PC-3 (cell line): ENCODE measurements around the gene MYO5B. TPM values are rescaled to one million over a fixed set of nuclear protein-coding genes. Genes with fewer than 3 reads are reported as not detected.

ENCODE experiments used
- ATAC-seq: fragments of 200-7000 bp; cut with Tn5 transposase; 2 replicates; pipeline ENCODE4 v1.9.1; 2020; ENCODE audit warnings: mild to moderate bottlenecking, moderate library complexity
- BruUV-seq: library from RNA; stranded (reverse); fragments of 400-500 nt; replicated peaks from 2 replicates; lab custom pipeline; 2021; lab: Mats Ljungman, UMichigan
- CTCF ChIA-PET: fragments of 300-600 bp; sonication (Branson Sonifier 250); formaldehyde crosslinking; loops from one replicate; lab custom pipeline; 2022; ENCODE audit warnings: antibody characterized with exemption; lab: Charles Lee
- POLR2A ChIA-PET: fragments of 300-600 bp; sonication (Branson Sonifier 250); formaldehyde crosslinking; loops from one replicate; lab custom pipeline; 2022; ENCODE audit warnings: antibody characterized with exemption; ENCODE audit not compliant: unreplicated experiment; lab: Charles Lee
- DNase-seq: peaks from one replicate; pipeline ENCODE4 v3.0.0-alpha.2; 2015
- H2AFZ ChIP-seq: fragments of 300-600 bp; sonication (generic); 2 replicates; pipeline ENCODE4 v1.6.0; 2016; ENCODE audit warnings: antibody characterized with exemption, low read length
- H3F3A ChIP-seq: fragments of 300-600 bp; sonication (generic); one replicate; pipeline ENCODE4 v1.6.0; 2017; ENCODE audit warnings: antibody characterized with exemption, low read length, control low read depth, mild to moderate bottlenecking; ENCODE audit not compliant: unreplicated experiment
- H3K27ac ChIP-seq: fragments of 300-600 bp; sonication (generic); 2 replicates; pipeline ENCODE4 v1.5.1; 2016; ENCODE audit warnings: mild to moderate bottlenecking, low read length
- H3K27me3 ChIP-seq: fragments of 300-600 bp; sonication (generic); 2 replicates; pipeline ENCODE4 v1.6.1; 2016; ENCODE audit warnings: low read length, mixed read lengths
- H3K36me3 ChIP-seq: fragments of 300-600 bp; sonication (generic); 2 replicates; pipeline ENCODE4 v1.6.1; 2016; ENCODE audit warnings: low read depth, mixed run types, low read length, mixed read lengths
- H3K4me1 ChIP-seq: fragments of 300-600 bp; sonication (generic); 2 replicates; pipeline ENCODE4 v1.5.1; 2016; ENCODE audit warnings: low read length; ENCODE audit not compliant: insufficient read depth
- H3K4me2 ChIP-seq: fragments of 300-600 bp; sonication (generic); 2 replicates; pipeline ENCODE4 v1.6.0; 2016; ENCODE audit warnings: low read length
- H3K4me3 ChIP-seq: fragments of 300-600 bp; sonication (generic); 2 replicates; pipeline ENCODE4 v1.5.1; 2016; ENCODE audit warnings: mild to moderate bottlenecking, low read length, mixed read lengths
- H3K79me2 ChIP-seq: fragments of 300-600 bp; sonication (generic); 2 replicates; pipeline ENCODE4 v1.6.1; 2017; ENCODE audit warnings: low read length, mixed read lengths
- H3K9ac ChIP-seq: fragments of 300-600 bp; sonication (generic); 2 replicates; pipeline ENCODE4 v1.6.0; 2016; ENCODE audit warnings: mild to moderate bottlenecking, low read length
- H3K9me2 ChIP-seq: fragments of 300-600 bp; sonication (generic); replicated peaks from 2 replicates; pipeline ENCODE4 v1.6.1; 2016; ENCODE audit warnings: mixed run types, low read length, mixed read lengths
- H3K9me3 ChIP-seq: fragments of 300-600 bp; sonication (generic); 2 replicates; pipeline ENCODE4 v1.6.1; 2016; ENCODE audit warnings: low read length, mixed read lengths
- H4K20me1 ChIP-seq: fragments of 300-600 bp; sonication (generic); 2 replicates; pipeline ENCODE4 v1.6.1; 2016; ENCODE audit warnings: low read length, mixed read lengths
- CTCF ChIP-seq: fragments of 300-600 bp; sonication (generic); conservative IDR thresholded peaks from 2 replicates; pipeline ENCODE4 v1.5.1; 2017; ENCODE audit warnings: antibody characterized with exemption, low read depth, mild to moderate bottlenecking, low read length
- EZH2 ChIP-seq: fragments of 300-600 bp; sonication (generic); IDR thresholded peaks from one replicate; pipeline ENCODE4 v1.6.1; 2017; ENCODE audit warnings: antibody characterized with exemption, mild to moderate bottlenecking, low read length; ENCODE audit not compliant: unreplicated experiment
- EZH2phosphoT487 ChIP-seq: fragments of 300-600 bp; sonication (generic); IDR thresholded peaks from 2 replicates; pipeline ENCODE4 v1.6.1; 2018; ENCODE audit warnings: mild to moderate bottlenecking, antibody characterized with exemption, low read length, borderline replicate concordance
- intact Hi-C: fragments of 100-400 bp; cut with micrococcal nuclease; formaldehyde crosslinking; loops from 2 replicates; pipeline ENCODE4 v1.9.0; 2023
- total RNA-seq: library from RNA; depleted of rRNA; stranded (reverse); fragments of >200 nt; gene quantifications from 2 replicates; pipeline ENCODE4 v1.2.3, GENCODE V29; 2014

The MYO5B gene
- total RNA-seq, 1 experiment from 2014 or later: 10.7 TPM

- ATAC-seq: no peak
- ChIA-PET POLR2A (no interaction called here), CTCF (no interaction called here)
- Histone ChIP-seq H3K9me2 (no peaks in the 10 kb centered on the region), H3K4me2 (no peak overlapping the region), H3K4me3 (no peak overlapping the region), H3K9ac (no peak overlapping the region), H3K9me3 (no peaks in the 10 kb centered on the region), H3K4me1 (no peaks in the 10 kb centered on the region), H3K79me2 (no peaks in the 10 kb centered on the region), H2AFZ (no peak overlapping the region), H3K36me3 (no peaks in the 10 kb centered on the region), H3K27ac (no peak overlapping the region), H3K27me3 (no peaks in the 10 kb centered on the region), H3F3A (no peaks in the 10 kb centered on the region), H4K20me1 (no peaks in the 10 kb centered on the region)
- DNase-seq: no peak
- TF ChIP-seq EZH2: no peak
- no peak for TF ChIP-seq EZH2phosphoT487
- no peak for TF ChIP-seq CTCF
- intact Hi-C loops: no loop called here
- BruUV-seq: no TSS peak
These were observed 218.0 kb downstream of the MYO5B start for GRCh38 chr18:49976795-49977560.

- Histone ChIP-seq H3K27ac (no peak overlapping the region), H3K36me3 (no peaks in the 10 kb centered on the region), H3K4me3 (no peak overlapping the region), H3K9me3 (no peaks in the 10 kb centered on the region), H4K20me1 (no peaks in the 10 kb centered on the region), H2AFZ (no peak overlapping the region), H3K4me1 (no peaks in the 10 kb centered on the region), H3K4me2 (no peak overlapping the region), H3K27me3 (no peaks in the 10 kb centered on the region), H3K79me2 (no peaks in the 10 kb centered on the region), H3K9me2 (no peaks in the 10 kb centered on the region), H3K9ac (no peak overlapping the region), H3F3A (no peaks in the 10 kb centered on the region)
- POLR2A ChIA-PET: no interaction called here
- intact Hi-C loops: no loop called here
- BruUV-seq: no TSS peak
- TF ChIP-seq EZH2 (no peak), CTCF (no peak), EZH2phosphoT487 (no peak)
- DNase-seq (no peak), ATAC-seq (no peak)
- CTCF ChIA-PET: no interaction called here
These were observed 218.9 kb downstream of the MYO5B start for GRCh38 chr18:49976001-49976400.

- H3K9me2 ChIP-seq: no peaks in the 10 kb centered on the region
- ChIA-PET POLR2A (no interaction called here), CTCF (no interaction called here)
- no peaks in the 10 kb centered on the region for H3K27me3 ChIP-seq
- TF ChIP-seq EZH2 (no peak), EZH2phosphoT487 (no peak), CTCF (no peak)
- no peak for ATAC-seq
- no TSS peak for BruUV-seq
- intact Hi-C loops: no loop called here
- H3K4me1 ChIP-seq: no peaks in the 10 kb centered on the region
- no peaks in the 10 kb centered on the region for H3K36me3 ChIP-seq
- no peaks in the 10 kb centered on the region for H3F3A ChIP-seq
- no peak overlapping the region for H3K4me2 ChIP-seq
- no peaks in the 10 kb centered on the region for H3K9me3 ChIP-seq
- no peaks in the 10 kb centered on the region for H3K79me2 ChIP-seq
- no peaks in the 10 kb centered on the region for H4K20me1 ChIP-seq
- H3K4me3 ChIP-seq: no peak overlapping the region
- DNase-seq: no peak
- no peak overlapping the region for H3K27ac ChIP-seq
- H2AFZ ChIP-seq: no peak overlapping the region
- no peak overlapping the region for H3K9ac ChIP-seq
These were observed 220.9 kb downstream of the MYO5B start for GRCh38 chr18:49974079-49974478.
